Muscle layer of duodenum (tissue), 2 donors: Measurements from ENCODE around the gene MICAL3.
"Not testable (repeated sequence)": the region's sequence is repeated elsewhere in the genome, so short reads cannot be mapped to it uniquely, and the experiment has no call there.

Source experiments
- H3K27ac ChIP-seq: one replicate; pipeline ENCODE4 v1.7.0; 2013; ENCODE audit warnings: mild to moderate bottlenecking, low read length
- H3K27me3 ChIP-seq: one replicate; pipeline ENCODE4 v1.7.0; 2013; ENCODE audit warnings: low read depth, mild to moderate bottlenecking, control low read depth, low read length
- H3K36me3 ChIP-seq, 2 donors: one replicate each; pipeline ENCODE4 v1.7.0; 2013; ENCODE audit warnings: low read length in 2 of 2, control low read depth in 1 of 2, mild to moderate bottlenecking in 1 of 2; ENCODE audit not compliant: insufficient read depth in 2 of 2, control insufficient read depth in 1 of 2
- H3K4me1 ChIP-seq, 2 donors: one replicate each; pipeline ENCODE4 v1.7.0; 2013; ENCODE audit warnings: low read length in 2 of 2, mild to moderate bottlenecking in 2 of 2, control low read depth in 1 of 2, moderate library complexity in 1 of 2; ENCODE audit not compliant: insufficient read depth in 2 of 2, control insufficient read depth in 1 of 2
- H3K4me3 ChIP-seq, 2 donors: one replicate each; pipeline ENCODE4 v1.7.0; 2013; ENCODE audit warnings: low read length in 2 of 2, low read depth in 1 of 2, mild to moderate bottlenecking in 1 of 2
- H3K9me3 ChIP-seq, 2 donors: one replicate each; pipeline ENCODE4 v1.7.0; 2013; ENCODE audit warnings: low read length in 2 of 2, control low read depth in 1 of 2, mild to moderate bottlenecking in 1 of 2; ENCODE audit not compliant: control insufficient read depth in 1 of 2
- donor health status: healthy.

MICAL3 gene

DNA sequence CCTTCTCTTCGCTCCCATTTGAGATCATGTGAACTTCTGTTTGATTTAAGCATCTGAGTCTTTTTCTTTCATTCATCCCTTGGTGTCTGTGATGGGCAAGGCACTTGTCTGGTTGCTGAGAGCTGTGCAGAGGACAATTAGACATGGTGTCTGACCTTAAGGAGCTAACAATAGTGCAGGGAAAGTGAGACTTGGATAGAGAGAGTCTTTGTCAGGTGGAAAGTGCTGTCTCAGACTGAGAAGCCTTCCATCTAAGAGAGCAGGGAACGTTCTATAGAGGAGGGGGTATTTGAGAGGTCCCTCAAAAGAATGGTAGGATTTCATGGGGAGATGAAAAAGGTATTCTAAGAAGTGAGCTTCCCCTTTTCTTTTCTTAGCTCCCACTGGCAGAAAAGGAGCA, 14.1 kb downstream of the MICAL3 start:
- no peaks in the 10 kb centered on the region for H3K36me3 ChIP-seq
- H3K27ac ChIP-seq: no peak overlapping the region
- peaks cover 0 to 2% of the 10 kb centered on the region in 2 donors for H3K4me1 ChIP-seq
- no peaks in the 10 kb centered on the region for H3K9me3 ChIP-seq
- no peak overlapping the region for H3K4me3 ChIP-seq
- no peaks in the 10 kb centered on the region for H3K27me3 ChIP-seq

DNA sequence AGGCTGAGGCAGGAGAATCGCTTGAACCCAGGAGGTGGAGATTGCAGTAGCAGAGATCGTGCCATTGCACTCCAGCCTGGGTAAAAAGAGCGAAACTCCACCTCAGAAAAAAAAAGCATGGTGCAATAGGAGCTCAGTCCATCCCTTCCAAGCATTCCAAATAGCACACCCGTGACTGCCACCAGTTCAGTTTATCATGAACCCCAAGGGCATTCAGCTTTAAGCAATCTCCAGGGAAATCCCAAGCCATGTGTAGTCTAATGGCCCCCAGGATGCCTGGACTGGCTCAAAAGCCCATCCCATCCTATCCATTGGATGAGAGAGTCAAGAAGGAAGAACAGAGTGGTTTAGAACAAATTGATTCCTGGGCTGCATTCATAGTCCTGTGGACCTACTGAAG, 16.2 kb downstream of the MICAL3 start:
- Histone ChIP-seq H3K9me3 (no peaks in the 10 kb centered on the region), H3K4me3 (no peak overlapping the region), H3K27me3 (no peaks in the 10 kb centered on the region), H3K4me1 (peaks cover 0 to 4% of the 10 kb centered on the region in 2 donors), H3K36me3 (no peaks in the 10 kb centered on the region), H3K27ac (no peak overlapping the region)

DNA sequence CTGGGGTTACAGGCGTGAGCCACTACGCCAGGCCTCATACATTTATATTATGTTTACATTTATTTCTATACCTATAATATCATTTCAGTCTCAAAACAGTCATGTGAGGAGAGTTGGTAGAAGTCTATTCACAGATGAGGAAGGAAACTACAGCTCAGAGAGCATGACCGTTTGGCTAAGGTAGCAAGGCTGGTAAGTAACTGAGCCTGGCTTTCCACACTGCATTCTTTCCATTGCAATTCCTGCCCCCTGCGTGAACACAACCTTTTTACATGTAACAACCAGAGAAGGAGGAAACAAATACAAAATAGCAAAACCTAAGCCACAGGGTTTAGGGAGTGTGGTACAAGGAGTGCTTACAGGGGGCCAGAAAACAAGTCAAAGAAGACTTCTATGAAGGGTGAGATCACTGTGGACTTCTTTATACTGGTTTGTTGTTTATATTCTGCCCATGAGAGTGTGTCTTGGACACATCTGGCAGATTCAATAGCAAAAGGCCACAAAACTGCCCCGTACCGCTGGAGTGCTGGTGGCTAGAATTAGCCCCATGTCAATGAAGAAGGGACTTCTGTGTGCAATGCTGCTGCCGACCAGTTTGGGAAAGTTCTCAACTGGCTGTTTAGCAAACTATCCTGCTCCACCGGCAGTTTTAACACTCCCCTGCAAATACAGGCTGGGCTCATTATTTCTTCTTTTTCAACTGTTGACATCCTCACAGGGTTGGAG, 19.0 kb downstream of the MICAL3 start:
- peaks cover 0 to 5% of the 10 kb centered on the region in 2 donors for H3K4me1 ChIP-seq
- no peak overlapping the region for H3K27ac ChIP-seq
- no peaks in the 10 kb centered on the region for H3K27me3 ChIP-seq
- no peaks in the 10 kb centered on the region for H3K36me3 ChIP-seq
- no peak overlapping the region for H3K4me3 ChIP-seq
- no peaks in the 10 kb centered on the region for H3K9me3 ChIP-seq

DNA sequence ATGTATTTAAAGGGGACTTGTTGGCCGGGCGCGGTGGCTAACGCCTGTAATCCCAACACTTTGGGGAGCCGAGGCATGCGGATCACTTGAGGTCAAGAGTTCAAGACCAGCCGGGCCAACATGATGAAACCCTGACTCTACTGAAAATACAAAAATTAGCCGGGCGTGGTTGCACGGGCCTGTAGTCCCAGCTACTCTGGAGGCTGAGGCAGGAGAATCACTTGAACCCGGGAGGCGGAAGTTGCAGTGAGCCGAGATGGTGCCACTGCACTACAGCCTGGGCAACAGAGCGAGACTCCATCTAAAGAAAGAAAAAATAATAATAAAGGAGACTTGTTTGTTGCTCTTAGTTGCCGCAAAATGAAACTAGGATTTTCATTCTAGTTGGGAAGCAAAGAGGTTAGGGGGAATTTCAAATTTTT, 22.5 kb downstream of the MICAL3 start:
- H3K9me3 ChIP-seq, H3K36me3 ChIP-seq, H3K27ac ChIP-seq, H3K27me3 ChIP-seq: not testable (repeated sequence)
- Histone ChIP-seq H3K4me1 (peaks cover 0 to 19% of the 10 kb centered on the region in 2 donors), H3K4me3 (peak overlapping the region; percentile 69 to 81)

DNA sequence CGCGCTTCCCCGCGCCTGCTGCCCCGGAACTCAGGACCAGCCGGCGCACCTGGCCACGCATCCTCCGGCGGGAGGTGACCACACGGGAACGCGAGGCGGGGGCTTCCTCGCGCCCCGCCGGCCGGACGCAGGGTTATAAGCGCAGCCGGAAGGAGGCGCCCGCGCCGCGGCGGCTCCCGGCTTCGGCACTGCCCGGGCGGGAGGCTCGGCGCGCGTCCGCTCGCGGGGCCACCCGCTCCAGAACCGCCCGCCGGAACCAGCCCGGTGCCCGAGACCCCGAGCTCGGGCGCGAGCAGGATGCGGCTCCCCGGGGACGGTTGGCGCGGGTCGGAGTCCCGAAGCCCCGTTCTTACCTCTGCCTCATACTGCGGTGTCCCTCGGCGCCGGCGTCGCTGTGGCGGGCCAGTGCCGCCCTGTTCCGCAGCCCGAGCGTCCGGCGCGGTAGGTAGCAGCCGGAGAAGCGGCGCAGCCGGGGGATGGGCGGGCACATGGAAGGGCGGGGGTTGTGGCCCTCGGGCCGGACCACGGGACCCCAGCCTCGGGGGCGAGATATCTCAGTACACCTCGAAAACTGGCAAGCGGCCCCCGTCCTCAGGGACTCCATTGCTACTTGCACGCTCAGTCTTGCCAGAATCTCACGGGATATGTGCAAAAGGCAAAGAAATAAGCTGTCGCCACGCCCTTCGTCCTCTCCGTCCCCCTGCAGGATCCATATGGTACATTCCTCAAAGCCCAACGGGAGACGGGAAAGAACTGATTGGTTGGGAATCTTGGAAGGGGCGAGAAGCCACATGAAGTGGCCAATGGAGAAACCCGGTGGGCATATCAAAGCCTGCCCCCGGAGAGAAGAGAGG, 23.1 kb downstream of the MICAL3 start:
- H3K9me3 ChIP-seq: no peaks in the 10 kb centered on the region
- peaks cover 0 to 19% of the 10 kb centered on the region in 2 donors for H3K4me1 ChIP-seq
- no peaks in the 10 kb centered on the region for H3K36me3 ChIP-seq
- peak overlapping the region; percentile 90 for H3K27ac ChIP-seq
- H3K4me3 ChIP-seq: peak overlapping the region; percentile 69 to 81
- H3K27me3 ChIP-seq: no peaks in the 10 kb centered on the region

DNA sequence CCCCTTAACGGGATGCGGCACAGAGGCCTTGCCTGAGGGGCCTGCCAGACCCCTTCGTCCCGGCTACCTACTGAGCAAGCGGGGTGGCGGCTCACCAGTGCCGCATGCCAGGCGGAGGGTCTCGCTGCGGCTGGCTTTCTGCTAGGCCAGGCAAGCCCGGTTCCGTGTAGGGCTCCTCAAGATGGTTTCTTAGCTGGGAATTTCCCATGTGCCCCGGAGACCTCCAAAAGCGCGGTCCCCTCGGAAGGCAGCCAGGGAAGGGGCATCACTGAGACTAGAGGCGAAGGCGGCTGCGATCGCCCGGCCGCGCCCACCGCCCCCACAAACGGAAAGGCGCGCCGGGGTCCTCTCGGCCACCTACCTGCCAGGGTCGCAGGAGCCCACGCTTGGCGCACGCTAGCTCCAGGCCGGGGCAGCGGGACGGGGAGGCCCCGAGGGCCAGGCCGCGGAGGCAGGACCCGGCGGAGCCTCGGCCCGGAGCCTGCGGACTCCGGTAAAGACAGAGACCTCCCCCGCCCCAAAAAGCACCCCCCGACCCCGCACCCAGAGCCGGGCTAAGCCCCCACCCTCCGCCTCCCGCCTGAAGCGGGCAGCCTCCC, 23.8 kb downstream of the MICAL3 start:
- H3K4me1 ChIP-seq: peaks cover 0 to 19% of the 10 kb centered on the region in 2 donors
- H3K27ac ChIP-seq: peak overlapping the region; percentile 35
- H3K27me3 ChIP-seq: no peaks in the 10 kb centered on the region
- H3K9me3 ChIP-seq: no peaks in the 10 kb centered on the region
- peak overlapping the region; percentile 65 to 81 for H3K4me3 ChIP-seq
- H3K36me3 ChIP-seq: no peaks in the 10 kb centered on the region

DNA sequence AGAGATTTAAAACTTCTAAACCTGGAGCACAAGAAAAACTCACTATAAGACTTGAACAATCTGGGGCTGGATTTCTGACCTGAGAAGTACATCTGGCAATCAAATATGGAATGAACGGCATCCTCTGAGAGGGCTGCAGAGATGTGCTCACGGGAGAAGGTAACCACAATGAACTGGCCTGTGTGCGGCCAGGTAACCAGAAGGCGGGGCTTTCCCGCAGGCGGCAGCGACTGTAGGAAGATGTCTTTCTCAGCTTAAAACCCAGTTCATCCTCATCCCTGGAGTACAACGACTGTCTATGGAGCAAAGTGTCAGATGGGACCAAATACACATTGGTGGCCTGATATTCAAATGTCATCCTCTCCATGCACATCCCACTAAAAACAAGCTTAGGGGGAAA, 24.5 kb downstream of the MICAL3 start:
- H3K4me3 ChIP-seq: peak overlapping the region; percentile 65 to 81
- H3K9me3 ChIP-seq: no peaks in the 10 kb centered on the region
- H3K4me1 ChIP-seq: peaks cover 0 to 15% of the 10 kb centered on the region in 2 donors
- H3K36me3 ChIP-seq: no peaks in the 10 kb centered on the region
- H3K27ac ChIP-seq: no peak overlapping the region
- no peaks in the 10 kb centered on the region for H3K27me3 ChIP-seq

DNA sequence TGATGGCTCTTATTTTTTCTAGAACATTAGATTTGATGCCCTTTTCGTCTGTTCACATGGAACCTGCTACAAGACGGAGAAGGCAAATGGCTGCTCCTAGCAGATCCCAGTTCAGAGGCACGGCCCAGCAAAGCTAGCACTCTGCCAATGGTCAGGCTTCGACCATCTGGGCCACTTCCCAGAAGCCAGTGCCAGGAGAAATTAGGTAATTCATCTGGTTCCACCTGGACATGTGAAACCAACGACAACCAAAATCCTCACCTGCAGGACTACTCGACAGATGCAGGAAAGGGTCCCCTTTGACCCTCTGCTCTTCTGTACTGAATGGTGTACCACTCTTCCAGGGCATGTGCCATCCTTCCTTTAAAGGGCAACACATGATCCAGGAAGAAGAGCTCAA, 25.4 kb downstream of the MICAL3 start:
- Histone ChIP-seq H3K9me3 (no peaks in the 10 kb centered on the region), H3K4me1 (peaks cover 0 to 19% of the 10 kb centered on the region in 2 donors), H3K27me3 (no peaks in the 10 kb centered on the region), H3K36me3 (no peaks in the 10 kb centered on the region), H3K27ac (no peak overlapping the region), H3K4me3 (no peak overlapping the region)

DNA sequence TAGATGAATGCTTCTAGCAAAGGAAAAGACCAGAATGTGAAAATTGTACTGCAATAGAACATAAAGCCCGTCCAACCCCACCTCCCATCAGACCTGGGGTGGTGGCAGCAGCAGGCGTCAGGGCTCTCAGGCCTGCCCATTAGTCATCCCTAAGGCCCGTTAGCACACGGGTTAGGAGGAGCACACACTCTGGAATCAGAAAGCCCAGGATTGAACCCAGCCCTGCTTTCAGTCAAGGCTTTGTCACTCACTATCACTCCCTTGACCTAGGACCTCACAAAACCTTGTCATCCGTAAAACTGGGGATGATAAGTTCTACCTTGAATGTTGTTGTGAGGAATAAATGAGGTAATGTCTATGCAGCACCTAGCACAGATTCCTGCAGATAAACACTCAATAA, 26.9 kb downstream of the MICAL3 start:
- H3K4me1 ChIP-seq: peaks cover 0 to 25% of the 10 kb centered on the region in 2 donors
- H3K27me3 ChIP-seq: no peaks in the 10 kb centered on the region
- H3K27ac ChIP-seq: no peak overlapping the region
- H3K36me3 ChIP-seq: no peaks in the 10 kb centered on the region
- H3K4me3 ChIP-seq: no peak overlapping the region
- H3K9me3 ChIP-seq: no peaks in the 10 kb centered on the region

DNA sequence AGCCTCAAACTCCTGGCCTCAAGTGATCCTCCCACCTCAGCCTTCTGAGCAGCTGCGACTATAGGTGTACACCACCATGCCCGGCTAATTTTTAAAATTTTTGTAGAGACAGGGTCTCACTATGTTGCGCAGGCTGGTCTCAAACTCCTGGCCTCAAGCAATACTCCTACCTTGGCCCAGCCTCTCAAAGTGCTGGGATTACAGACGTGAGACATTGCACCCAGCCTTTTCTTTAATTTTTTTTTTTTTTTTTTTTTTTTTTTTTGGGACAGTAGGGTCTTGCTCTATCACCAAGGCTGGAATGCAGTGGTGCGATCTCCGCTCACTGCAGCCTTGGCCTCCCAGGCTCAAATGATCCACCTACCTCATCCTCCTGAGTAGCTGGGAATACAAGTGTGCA, 29.1 kb downstream of the MICAL3 start:
- peaks cover 0 to 25% of the 10 kb centered on the region in 2 donors for H3K4me1 ChIP-seq
- not testable (repeated sequence) for H3K27me3 ChIP-seq, H3K27ac ChIP-seq, H3K36me3 ChIP-seq, H3K4me3 ChIP-seq, H3K9me3 ChIP-seq

DNA sequence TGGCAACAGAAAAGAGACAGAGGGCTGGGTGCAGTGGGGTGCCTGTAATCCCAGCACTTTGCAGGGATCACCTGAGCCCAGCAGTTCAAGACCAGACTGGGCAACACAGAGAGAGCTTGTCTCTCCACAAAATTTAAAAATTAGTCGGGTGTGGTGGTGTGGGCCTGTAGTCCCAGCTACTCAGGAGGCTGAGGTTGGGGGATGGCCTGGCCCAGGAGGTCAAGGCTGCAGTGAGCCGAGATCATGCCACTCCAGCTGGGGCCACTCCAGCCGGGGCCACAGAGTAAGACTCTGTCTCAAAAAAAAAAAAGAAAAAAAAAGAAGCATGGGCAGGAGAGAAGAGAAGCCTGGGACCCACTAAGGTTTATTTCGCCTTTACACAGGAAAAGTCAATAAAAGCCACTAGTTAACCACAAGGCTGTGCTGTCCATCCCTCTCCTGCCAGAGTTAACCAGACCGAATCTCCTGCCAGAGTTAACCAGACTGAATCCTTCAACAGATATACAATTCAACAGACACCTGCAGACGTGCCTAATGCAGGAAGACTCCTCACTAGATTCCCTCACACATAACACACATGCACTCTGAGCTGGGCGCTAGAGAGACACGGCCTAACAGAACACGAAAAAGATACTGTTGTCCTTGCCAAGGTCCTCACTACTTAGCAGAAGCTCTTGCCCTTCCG, 29.8 kb downstream of the MICAL3 start:
- H3K9me3 ChIP-seq: no peaks in the 10 kb centered on the region
- no peak overlapping the region for H3K4me3 ChIP-seq
- H3K27ac ChIP-seq: no peak overlapping the region
- no peaks in the 10 kb centered on the region for H3K27me3 ChIP-seq
- H3K36me3 ChIP-seq: no peaks in the 10 kb centered on the region
- peaks cover 0 to 23% of the 10 kb centered on the region in 2 donors for H3K4me1 ChIP-seq
